ENCODE results near the gene LRMDA. TPM values are rescaled to one million over a fixed set of nuclear protein-coding genes. Genes with fewer than 3 reads are reported as not detected.

Gene LRMDA
- total RNA-seq, 3 donors from 2014 or later = 8.3 to 17.1 (median 11.1) TPM

DNA sequence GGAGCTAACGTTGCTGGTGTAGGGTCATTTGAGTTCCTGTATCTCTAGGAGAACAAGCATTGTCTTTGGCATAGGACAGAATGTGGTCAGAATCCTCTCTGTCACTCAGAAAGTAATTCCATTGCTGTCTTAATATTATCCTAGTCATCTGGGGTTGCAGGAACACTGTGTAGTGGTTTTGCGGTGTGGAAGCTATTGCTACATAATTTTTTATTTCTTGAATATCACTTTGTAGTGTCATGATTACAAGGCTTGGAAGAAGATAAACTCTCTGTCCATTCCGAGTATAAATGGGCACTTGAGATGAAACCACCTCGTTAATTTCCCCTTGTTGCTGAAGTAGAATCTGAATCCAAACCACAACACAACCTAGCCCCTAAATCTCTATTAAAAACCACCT lies 919.2 kb downstream of the LRMDA start:
- DNase-seq (ENCODE audit: low spot score in 2 of 2) = no peak
- Histone ChIP-seq H3K4me3 (no peak overlapping the region), H3K9me3 (no peaks in the 10 kb centered on the region), H3K36me3 (no peaks in the 10 kb centered on the region), H3K27ac (no peak overlapping the region), H3K4me1 (no peaks in the 10 kb centered on the region), H3K27me3 (no peaks in the 10 kb centered on the region)
- TF ChIP-seq POLR2AphosphoS5 (IDR thresholded peaks at IDR 0.05) = no peak
- no peak for TF ChIP-seq POLR2A (IDR thresholded peaks at IDR 0.05)
- TF ChIP-seq, protein P1, sequence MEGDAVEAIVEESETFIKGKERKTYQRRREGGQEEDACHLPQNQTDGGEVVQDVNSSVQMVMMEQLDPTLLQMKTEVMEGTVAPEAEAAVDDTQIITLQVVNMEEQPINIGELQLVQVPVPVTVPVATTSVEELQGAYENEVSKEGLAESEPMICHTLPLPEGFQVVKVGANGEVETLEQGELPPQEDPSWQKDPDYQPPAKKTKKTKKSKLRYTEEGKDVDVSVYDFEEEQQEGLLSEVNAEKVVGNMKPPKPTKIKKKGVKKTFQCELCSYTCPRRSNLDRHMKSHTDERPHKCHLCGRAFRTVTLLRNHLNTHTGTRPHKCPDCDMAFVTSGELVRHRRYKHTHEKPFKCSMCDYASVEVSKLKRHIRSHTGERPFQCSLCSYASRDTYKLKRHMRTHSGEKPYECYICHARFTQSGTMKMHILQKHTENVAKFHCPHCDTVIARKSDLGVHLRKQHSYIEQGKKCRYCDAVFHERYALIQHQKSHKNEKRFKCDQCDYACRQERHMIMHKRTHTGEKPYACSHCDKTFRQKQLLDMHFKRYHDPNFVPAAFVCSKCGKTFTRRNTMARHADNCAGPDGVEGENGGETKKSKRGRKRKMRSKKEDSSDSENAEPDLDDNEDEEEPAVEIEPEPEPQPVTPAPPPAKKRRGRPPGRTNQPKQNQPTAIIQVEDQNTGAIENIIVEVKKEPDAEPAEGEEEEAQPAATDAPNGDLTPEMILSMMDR (IDR thresholded peaks at IDR 0.05) = no peak
- intact Hi-C loops (cut with DNase I; ENCODE audit: low total_unique reads) = no loop called here

DNA sequence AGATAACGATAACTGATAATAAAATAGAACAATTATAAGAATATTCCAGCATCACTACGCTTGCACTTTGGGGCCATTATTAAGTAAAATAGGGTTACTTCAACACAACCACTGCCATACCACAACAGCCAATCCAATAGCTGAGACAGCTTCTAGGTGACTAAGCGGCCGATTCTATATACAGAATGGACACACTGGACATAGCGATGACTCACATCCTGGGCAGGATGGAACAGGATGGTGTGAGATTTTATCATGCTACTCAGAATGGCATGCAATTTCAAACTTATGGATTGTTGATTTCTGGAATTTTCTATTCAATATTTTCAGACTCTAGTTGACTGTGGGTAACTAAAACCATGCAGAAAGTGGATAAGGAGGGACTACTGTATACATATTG lies 920.9 kb downstream of the LRMDA start:
- Histone ChIP-seq H3K4me3 (no peak overlapping the region), H3K36me3 (no peaks in the 10 kb centered on the region), H3K27ac (no peak overlapping the region), H3K27me3 (no peaks in the 10 kb centered on the region), H3K4me1 (no peaks in the 10 kb centered on the region), H3K9me3 (no peaks in the 10 kb centered on the region)
- intact Hi-C loops (cut with DNase I; ENCODE audit: low total_unique reads) = no loop called here
- DNase-seq (ENCODE audit: low spot score in 2 of 2) = no peak
- TF ChIP-seq, protein P1 (IDR thresholded peaks at IDR 0.05) = no peak
- no peak for TF ChIP-seq POLR2A (IDR thresholded peaks at IDR 0.05)
- TF ChIP-seq POLR2AphosphoS5 (IDR thresholded peaks at IDR 0.05) = no peak

DNA sequence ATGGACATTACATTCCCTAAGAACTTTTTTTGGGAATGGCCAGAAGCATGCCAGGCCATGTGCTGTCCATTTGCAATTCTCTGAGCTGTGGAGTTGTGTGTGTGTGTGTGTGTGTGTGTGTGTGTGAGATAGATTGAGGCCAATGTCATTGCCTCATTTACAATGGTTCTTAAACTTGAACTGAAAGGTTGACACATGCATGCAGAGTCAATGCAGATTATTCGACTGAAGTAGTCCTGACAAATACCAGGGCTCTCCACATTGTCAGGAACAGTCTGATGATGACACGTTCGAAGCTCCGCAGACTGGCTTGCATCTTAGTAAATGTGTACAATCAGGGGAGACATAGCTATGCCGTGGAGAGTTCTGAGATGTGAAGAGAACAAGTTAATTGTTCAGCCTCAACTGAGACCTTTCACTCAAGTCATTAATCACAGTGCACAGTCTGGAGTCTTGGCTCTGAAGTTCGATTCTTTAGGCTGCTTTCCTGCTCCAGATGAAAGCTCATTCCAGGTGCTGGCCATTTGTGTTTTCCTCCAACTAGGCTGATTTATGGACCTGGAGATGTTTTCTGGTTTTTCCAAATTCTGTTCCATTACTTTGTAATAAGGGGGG lies 921.9 kb downstream of the LRMDA start:
- Histone ChIP-seq H3K27ac (no peak overlapping the region), H3K27me3 (no peaks in the 10 kb centered on the region), H3K36me3 (no peaks in the 10 kb centered on the region), H3K4me3 (no peak overlapping the region), H3K4me1 (no peaks in the 10 kb centered on the region), H3K9me3 (no peaks in the 10 kb centered on the region)
- intact Hi-C loops (cut with DNase I; ENCODE audit: low total_unique reads) = no loop called here
- TF ChIP-seq POLR2AphosphoS5 (IDR thresholded peaks at IDR 0.05) (no peak), POLR2A (IDR thresholded peaks at IDR 0.05) (no peak)
- TF ChIP-seq, protein P1 (IDR thresholded peaks at IDR 0.05) = no peak
- no peak for DNase-seq (ENCODE audit: low spot score in 2 of 2)

DNA sequence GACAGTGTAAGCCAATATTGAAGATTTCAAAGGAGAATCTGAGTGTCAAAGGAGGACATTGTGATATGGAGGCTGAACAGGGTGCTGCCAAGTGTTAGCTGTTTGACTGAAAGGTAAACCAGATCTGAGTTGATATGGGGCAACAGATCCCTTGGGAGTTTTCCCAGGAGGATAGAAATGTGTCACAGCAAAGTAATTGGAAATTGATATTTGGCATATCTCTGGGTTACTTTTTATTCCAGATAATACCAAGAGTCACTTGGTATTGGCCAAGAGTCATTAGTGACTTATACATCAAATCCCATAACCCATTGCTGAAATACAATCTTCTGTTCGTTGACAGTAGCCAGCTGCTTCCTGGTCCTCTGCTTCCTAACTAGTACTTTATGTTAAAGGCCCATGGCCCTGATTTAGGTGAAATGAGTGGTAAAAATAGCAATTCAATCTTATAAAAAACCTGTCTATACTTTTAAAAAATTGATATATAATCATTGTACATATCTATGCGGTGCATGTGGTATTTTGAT lies 922.9 kb downstream of the LRMDA start:
- intact Hi-C loops (cut with DNase I; ENCODE audit: low total_unique reads) = no loop called here
- Histone ChIP-seq H3K9me3 (no peaks in the 10 kb centered on the region), H3K4me1 (no peaks in the 10 kb centered on the region), H3K27me3 (no peaks in the 10 kb centered on the region), H3K36me3 (no peaks in the 10 kb centered on the region), H3K4me3 (no peak overlapping the region), H3K27ac (no peak overlapping the region)
- no peak for TF ChIP-seq POLR2AphosphoS5 (IDR thresholded peaks at IDR 0.05)
- TF ChIP-seq, protein P1 (IDR thresholded peaks at IDR 0.05) = no peak
- no peak for DNase-seq (ENCODE audit: low spot score in 2 of 2)

DNA sequence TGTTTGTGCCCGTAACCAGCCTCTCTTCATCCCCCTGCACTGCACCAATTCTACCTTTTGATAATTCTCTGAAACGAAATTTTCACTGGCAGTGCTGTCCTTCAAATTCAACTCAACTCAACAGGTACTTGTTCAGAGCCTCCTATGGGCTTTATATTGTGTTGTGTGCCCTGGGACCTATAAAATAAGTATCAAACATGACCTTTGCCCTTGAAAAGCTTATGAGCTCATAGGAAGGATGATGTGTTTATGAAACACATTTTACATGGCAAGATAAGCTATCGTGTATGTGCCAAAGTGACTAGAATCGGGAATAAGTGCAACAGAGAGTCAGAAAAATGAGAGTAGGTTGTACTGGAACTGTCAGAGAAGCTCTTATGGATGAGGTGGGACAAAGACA lies 923.5 kb downstream of the LRMDA start:
- H3K4me3 ChIP-seq = no peak overlapping the region
- no peaks in the 10 kb centered on the region for H3K36me3 ChIP-seq
- intact Hi-C loops (cut with DNase I; ENCODE audit: low total_unique reads) = no loop called here
- no peaks in the 10 kb centered on the region for H3K27me3 ChIP-seq
- no peak for DNase-seq (ENCODE audit: low spot score in 2 of 2)
- TF ChIP-seq POLR2A (IDR thresholded peaks at IDR 0.05) (no peak), POLR2AphosphoS5 (IDR thresholded peaks at IDR 0.05) (no peak)
- TF ChIP-seq, protein P1 (IDR thresholded peaks at IDR 0.05) = no peak
- no peak overlapping the region for H3K27ac ChIP-seq
- H3K9me3 ChIP-seq = no peaks in the 10 kb centered on the region
- no peaks in the 10 kb centered on the region for H3K4me1 ChIP-seq
